CD4-positive, alpha-beta T cell (primary cell): Measurements from ENCODE around the gene ITGB8. TPM values are rescaled to one million over a fixed set of nuclear protein-coding genes. Genes with fewer than 3 reads are reported as not detected.

Source experiments
- ATAC-seq: fragments of 200-7000 bp; cut with Tn5 transposase; one replicate; pipeline ENCODE4 v1.10.0; 2022; ENCODE audit warnings: mild to moderate bottlenecking; ENCODE audit not compliant: poor library complexity
- CTCF ChIA-PET: fragments of 350-600 bp; sonication (Branson Sonifier 250); formaldehyde crosslinking; loops from one replicate; lab custom pipeline; 2021; ENCODE audit warnings: antibody characterized with exemption, inconsistent platforms; lab: Charles Lee
- POLR2A ChIA-PET: fragments of 350-600 bp; sonication (Branson Sonifier 250); formaldehyde crosslinking; loops from one replicate; lab custom pipeline; 2021; ENCODE audit warnings: antibody characterized with exemption, inconsistent platforms; lab: Charles Lee
- DNase-seq, 14 experiments: peaks; one replicate each; pipeline ENCODE4 v3.0.0-alpha.2; 2013 to 2020; ENCODE audit warnings: mixed read lengths in 2 of 14
- H3K27ac ChIP-seq, 2 donors: one replicate each; pipeline versions ENCODE4 v1.5.1 to v1.7.0; 2013; ENCODE audit warnings: low read length in 2 of 2, low read depth in 1 of 2, mild to moderate bottlenecking in 1 of 2
- H3K27me3 ChIP-seq, 2 experiments: 1 replicate in 1 of 2; 2 replicates in 1 of 2; pipeline versions ENCODE4 v1.6.1 to v1.7.0; 2013; ENCODE audit warnings: low read length in 2 of 2, control low read depth in 1 of 2, mild to moderate bottlenecking in 1 of 2, moderate library complexity in 1 of 2; ENCODE audit not compliant: insufficient read depth in 2 of 2, control insufficient read depth in 1 of 2
- H3K36me3 ChIP-seq: one replicate; pipeline ENCODE4 v1.6.1; 2013; ENCODE audit warnings: low read length, control low read depth; ENCODE audit not compliant: insufficient read depth
- H3K4me1 ChIP-seq: one replicate; pipeline ENCODE4 v1.6.1; 2013; ENCODE audit warnings: low read length, control low read depth; ENCODE audit not compliant: insufficient read depth
- H3K4me3 ChIP-seq: one replicate; pipeline ENCODE4 v1.5.1; 2013; ENCODE audit warnings: mild to moderate bottlenecking, low read length, moderate library complexity
- H3K9me3 ChIP-seq, 2 experiments: 1 replicate in 1 of 2; 2 replicates in 1 of 2; pipeline versions ENCODE4 v1.6.1 to v1.7.0; 2013; ENCODE audit warnings: low read length in 2 of 2, mild to moderate bottlenecking in 2 of 2, control low read depth in 1 of 2, moderate library complexity in 1 of 2; ENCODE audit not compliant: control insufficient read depth in 1 of 2, insufficient read depth in 1 of 2
- H3K27ac Mint-ChIP-seq: one replicate; pipeline ENCODE4 v1.8.0; 2020; ENCODE audit warnings: mixed read lengths
- H3K27me3 Mint-ChIP-seq: one replicate; pipeline ENCODE4 v1.8.0; 2021; ENCODE audit warnings: mixed read lengths
- H3K36me3 Mint-ChIP-seq: one replicate; pipeline ENCODE4 v1.8.0; 2021; ENCODE audit warnings: low read depth, mixed read lengths
- H3K4me1 Mint-ChIP-seq: one replicate; pipeline ENCODE4 v1.8.0; 2021; ENCODE audit warnings: low read depth, mixed read lengths
- H3K4me3 Mint-ChIP-seq: one replicate; pipeline ENCODE4 v1.8.0; 2020; ENCODE audit warnings: mild to moderate bottlenecking, mixed read lengths
- H3K9me3 Mint-ChIP-seq: one replicate; pipeline ENCODE4 v1.8.0; 2020; ENCODE audit warnings: mixed read lengths
- intact Hi-C, 2 experiments: fragments of 100-400 bp; cut with DNase I in 1 of 2; cut with micrococcal nuclease in 1 of 2; formaldehyde crosslinking; loops; one replicate each; pipeline versions ENCODE4 v1.15.1 to v1.9.0; 2023 to 2025; cut with DNase I, micrococcal nuclease
- total RNA-seq, 174 experiments: library from RNA in 2 of 174; stranded (reverse) in 2 of 174; gene quantifications; one replicate each; pipeline ENCODE4 v1.2.3 and lab custom pipeline; 2021 to 2026
- TF ChIP-seq, protein P1 (sequence below): fragments of 200-600 bp; IDR thresholded peaks from one replicate; pipeline ENCODE4 v1.8.0; 2022; ENCODE audit warnings: antibody characterized with exemption, mild to moderate bottlenecking

The ITGB8 gene
- total RNA-seq, 2 experiments from 2014 or later = not detected

DNA sequence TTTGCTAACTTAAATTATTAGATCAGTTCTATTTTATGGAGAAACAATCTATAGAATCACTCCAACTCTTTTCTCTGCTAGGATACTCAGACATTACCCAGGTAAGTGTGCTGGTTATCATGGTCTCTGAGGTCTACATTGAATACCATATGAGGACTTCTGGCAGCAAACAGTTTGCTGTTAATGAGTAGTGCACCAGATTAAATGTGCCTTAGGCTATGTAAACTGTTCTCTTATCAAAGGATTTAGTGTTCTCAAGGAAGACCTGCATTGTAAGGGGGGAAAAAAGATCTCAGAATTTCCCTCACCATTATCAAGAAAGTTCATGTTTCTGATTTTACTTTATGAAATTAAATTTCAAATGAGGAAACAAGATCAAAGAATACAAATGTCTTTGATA is 107.5 kb downstream of the ITGB8 start:
- Mint-ChIP-seq H3K27ac (no peak overlapping the region), H3K4me3 (no peak overlapping the region), H3K36me3 (no peaks in the 10 kb centered on the region), H3K27me3 (no peaks in the 10 kb centered on the region), H3K9me3 (no peaks in the 10 kb centered on the region), H3K4me1 (no peaks in the 10 kb centered on the region)
- intact Hi-C loops = no loop called here
- ChIA-PET POLR2A (no interaction called here), CTCF (no interaction called here)
- no peak for ATAC-seq
- H3K4me1 ChIP-seq = no peaks in the 10 kb centered on the region
- H3K27ac ChIP-seq = no peak overlapping the region
- H3K9me3 ChIP-seq = peaks cover 0 to 11% of the 10 kb centered on the region in 2 experiments
- H3K36me3 ChIP-seq = no peaks in the 10 kb centered on the region
- H3K27me3 ChIP-seq = no peaks in the 10 kb centered on the region
- TF ChIP-seq, protein P1, sequence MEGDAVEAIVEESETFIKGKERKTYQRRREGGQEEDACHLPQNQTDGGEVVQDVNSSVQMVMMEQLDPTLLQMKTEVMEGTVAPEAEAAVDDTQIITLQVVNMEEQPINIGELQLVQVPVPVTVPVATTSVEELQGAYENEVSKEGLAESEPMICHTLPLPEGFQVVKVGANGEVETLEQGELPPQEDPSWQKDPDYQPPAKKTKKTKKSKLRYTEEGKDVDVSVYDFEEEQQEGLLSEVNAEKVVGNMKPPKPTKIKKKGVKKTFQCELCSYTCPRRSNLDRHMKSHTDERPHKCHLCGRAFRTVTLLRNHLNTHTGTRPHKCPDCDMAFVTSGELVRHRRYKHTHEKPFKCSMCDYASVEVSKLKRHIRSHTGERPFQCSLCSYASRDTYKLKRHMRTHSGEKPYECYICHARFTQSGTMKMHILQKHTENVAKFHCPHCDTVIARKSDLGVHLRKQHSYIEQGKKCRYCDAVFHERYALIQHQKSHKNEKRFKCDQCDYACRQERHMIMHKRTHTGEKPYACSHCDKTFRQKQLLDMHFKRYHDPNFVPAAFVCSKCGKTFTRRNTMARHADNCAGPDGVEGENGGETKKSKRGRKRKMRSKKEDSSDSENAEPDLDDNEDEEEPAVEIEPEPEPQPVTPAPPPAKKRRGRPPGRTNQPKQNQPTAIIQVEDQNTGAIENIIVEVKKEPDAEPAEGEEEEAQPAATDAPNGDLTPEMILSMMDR = no peak
- no peak overlapping the region for H3K4me3 ChIP-seq
- DNase-seq = no peak

DNA sequence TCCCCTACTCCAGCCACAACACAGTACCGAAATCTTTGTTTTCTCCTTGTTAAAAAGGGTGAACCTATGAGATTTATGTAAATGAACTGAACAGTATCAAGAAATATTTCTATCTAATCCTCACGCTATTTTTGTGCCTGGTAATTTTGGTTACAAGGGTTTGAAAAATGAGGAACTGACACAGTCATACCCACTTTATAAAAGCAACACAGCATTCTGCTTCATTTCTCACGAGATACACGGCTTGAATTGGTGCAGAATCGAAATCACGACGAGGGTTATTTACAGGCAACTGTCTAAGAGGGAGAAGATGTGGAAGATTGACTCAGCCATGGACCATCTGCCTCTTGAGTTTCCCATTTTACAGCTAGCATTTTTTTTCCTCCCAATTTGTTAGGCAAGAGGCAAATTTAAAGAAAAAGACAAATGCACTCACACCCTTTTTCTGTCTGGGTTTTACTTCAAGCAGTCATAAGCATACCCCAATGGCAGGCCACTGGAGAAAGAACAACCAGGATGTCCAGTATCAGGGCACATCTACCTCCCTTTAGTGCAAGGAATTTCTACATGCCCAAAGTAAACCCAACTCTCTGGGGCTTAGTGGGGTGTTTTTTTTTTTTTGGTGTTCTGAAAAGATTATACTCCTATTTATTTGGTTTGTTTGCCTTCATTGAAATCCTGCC is 108.1 kb downstream of the ITGB8 start:
- no peaks in the 10 kb centered on the region for H3K36me3 ChIP-seq
- H3K27ac Mint-ChIP-seq = no peak overlapping the region
- H3K27ac ChIP-seq = no peak overlapping the region
- no peak overlapping the region for H3K4me3 ChIP-seq
- intact Hi-C loops = no loop called here
- DNase-seq (peak in 2 of 14 experiments; percentile 48 to 63), ATAC-seq (no peak)
- CTCF ChIA-PET = no interaction called here
- H3K9me3 ChIP-seq = peaks cover 0 to 11% of the 10 kb centered on the region in 2 experiments
- H3K27me3 Mint-ChIP-seq = no peaks in the 10 kb centered on the region
- TF ChIP-seq, protein P1 = no peak
- H3K4me1 Mint-ChIP-seq = no peaks in the 10 kb centered on the region
- no peaks in the 10 kb centered on the region for H3K36me3 Mint-ChIP-seq
- H3K4me1 ChIP-seq = no peaks in the 10 kb centered on the region
- H3K9me3 Mint-ChIP-seq = no peaks in the 10 kb centered on the region
- no peak overlapping the region for H3K4me3 Mint-ChIP-seq
- POLR2A ChIA-PET = no interaction called here
- H3K27me3 ChIP-seq = no peaks in the 10 kb centered on the region

DNA sequence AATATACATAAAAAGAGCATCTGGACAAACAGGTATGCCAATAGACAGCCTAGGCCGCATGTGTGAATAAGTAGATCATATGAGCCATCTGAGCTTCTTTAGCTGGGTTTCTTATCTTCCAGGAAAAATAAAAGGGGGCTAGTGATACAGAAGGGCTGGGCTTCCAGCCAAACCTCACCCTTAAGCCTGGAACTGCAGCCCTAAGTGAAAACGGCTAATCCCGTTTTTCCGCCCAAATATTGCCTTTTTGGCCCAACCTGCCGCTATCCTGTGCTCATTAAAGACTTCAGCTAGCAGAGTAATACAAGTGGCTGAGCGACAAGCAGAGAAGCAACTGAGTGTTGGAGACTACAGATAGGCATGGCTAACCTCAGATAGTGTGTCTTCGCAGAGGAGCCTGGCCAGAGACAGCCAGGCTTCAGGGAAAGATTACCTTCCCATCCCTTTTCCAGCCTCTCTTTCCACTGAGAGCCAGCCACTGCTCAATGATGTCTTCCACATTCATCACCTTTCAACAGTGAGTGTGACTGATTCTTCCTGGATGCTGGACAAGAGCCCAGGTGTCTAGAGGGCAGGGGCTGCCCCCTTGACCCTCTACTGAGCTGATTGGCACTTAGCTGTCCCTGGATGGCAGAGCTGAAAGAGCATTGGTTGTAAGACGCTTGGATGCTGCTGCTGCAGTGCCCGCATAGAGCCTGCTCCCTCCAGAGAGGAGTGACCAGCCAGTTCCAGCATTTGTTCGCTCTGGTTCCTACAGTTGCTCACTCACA is 108.9 kb downstream of the ITGB8 start:
- H3K36me3 ChIP-seq = no peaks in the 10 kb centered on the region
- no peaks in the 10 kb centered on the region for H3K27me3 ChIP-seq
- intact Hi-C loops = no loop called here
- no peak overlapping the region for H3K27ac ChIP-seq
- no peak overlapping the region for H3K4me3 Mint-ChIP-seq
- H3K36me3 Mint-ChIP-seq = no peaks in the 10 kb centered on the region
- H3K27me3 Mint-ChIP-seq = no peaks in the 10 kb centered on the region
- H3K9me3 ChIP-seq = peaks cover 0 to 11% of the 10 kb centered on the region in 2 experiments
- POLR2A ChIA-PET = no interaction called here
- no peaks in the 10 kb centered on the region for H3K4me1 ChIP-seq
- TF ChIP-seq, protein P1 = no peak
- H3K4me1 Mint-ChIP-seq = no peaks in the 10 kb centered on the region
- no peak overlapping the region for H3K27ac Mint-ChIP-seq
- no peak for ATAC-seq
- H3K9me3 Mint-ChIP-seq = no peaks in the 10 kb centered on the region
- CTCF ChIA-PET = no interaction called here
- no peak for DNase-seq
- no peak overlapping the region for H3K4me3 ChIP-seq
